Measurements from ENCODE around the gene LEPR.
"Not testable (repeated sequence)": the region's sequence is repeated elsewhere in the genome, so short reads cannot be mapped to it uniquely, and the experiment has no call there.

LEPR gene

GRCh38 chr1:65432918-65433317 is 12.4 kb downstream of the LEPR start:
- in situ Hi-C loops (cut with MboI; ENCODE audit: low pct_unique_long_range_greater_than_20kb, low sequenced_read_pairs): no loop called here

GRCh38 chr1:65434255-65434654 is 13.8 kb downstream of the LEPR start:
- no peak for DNase-seq
- in situ Hi-C loops (cut with MboI; ENCODE audit: low pct_unique_long_range_greater_than_20kb, low sequenced_read_pairs): no loop called here

More at GRCh38 chr1:65432918-65433317, 12.4 kb downstream of the LEPR start:
- no peak for DNase-seq

- no peak for DNase-seq
- in situ Hi-C loops (cut with MboI; ENCODE audit: low pct_unique_long_range_greater_than_20kb, low sequenced_read_pairs): no loop called here
Observed at GRCh38 chr1:65434760-65435159, 14.3 kb downstream of the LEPR start.

- no peak for DNase-seq
- in situ Hi-C loops (cut with MboI; ENCODE audit: low pct_unique_long_range_greater_than_20kb, low sequenced_read_pairs): no loop called here
Observed at GRCh38 chr1:65435987-65436386, 15.5 kb downstream of the LEPR start.

GRCh38 chr1:65437616-65438015 is 17.1 kb downstream of the LEPR start:
- no peak for DNase-seq
- in situ Hi-C loops (cut with MboI; ENCODE audit: low pct_unique_long_range_greater_than_20kb, low sequenced_read_pairs): no loop called here

GRCh38 chr1:65440322-65440900 is 19.9 kb downstream of the LEPR start:
- DNase-seq: peak; percentile 43
- in situ Hi-C loops (cut with MboI; ENCODE audit: low pct_unique_long_range_greater_than_20kb, low sequenced_read_pairs): no loop called here

- in situ Hi-C loops (cut with MboI; ENCODE audit: low pct_unique_long_range_greater_than_20kb, low sequenced_read_pairs): no loop called here
- no peak for DNase-seq
Observed at GRCh38 chr1:65440915-65441314, 20.4 kb downstream of the LEPR start.

GRCh38 chr1:65441464-65441863 is 21.0 kb downstream of the LEPR start:
- in situ Hi-C loops (cut with MboI; ENCODE audit: low pct_unique_long_range_greater_than_20kb, low sequenced_read_pairs): no loop called here
- DNase-seq: no peak

GRCh38 chr1:65442442-65442841 is 22.0 kb downstream of the LEPR start:
- no peak for DNase-seq
- in situ Hi-C loops (cut with MboI; ENCODE audit: low pct_unique_long_range_greater_than_20kb, low sequenced_read_pairs): no loop called here

GRCh38 chr1:65443647-65444046 is 23.2 kb downstream of the LEPR start:
- in situ Hi-C loops (cut with MboI; ENCODE audit: low pct_unique_long_range_greater_than_20kb, low sequenced_read_pairs): no loop called here
- no peak for DNase-seq

GRCh38 chr1:65444128-65444640 is 23.7 kb downstream of the LEPR start:
- in situ Hi-C loops (cut with MboI; ENCODE audit: low pct_unique_long_range_greater_than_20kb, low sequenced_read_pairs): no loop called here
- DNase-seq: no peak

GRCh38 chr1:65445837-65446236 is 25.4 kb downstream of the LEPR start:
- in situ Hi-C loops (cut with MboI; ENCODE audit: low pct_unique_long_range_greater_than_20kb, low sequenced_read_pairs): no loop called here
- no peak for DNase-seq

- in situ Hi-C loops (cut with MboI; ENCODE audit: low pct_unique_long_range_greater_than_20kb, low sequenced_read_pairs): no loop called here
- no peak for DNase-seq
Observed at GRCh38 chr1:65449214-65449823, 28.9 kb downstream of the LEPR start.

- DNase-seq; in situ Hi-C loops (cut with MboI; ENCODE audit: low pct_unique_long_range_greater_than_20kb, low sequenced_read_pairs): not testable (repeated sequence)
Observed at GRCh38 chr1:65455678-65456077, 35.2 kb downstream of the LEPR start.

GRCh38 chr1:65456481-65456880 is 36.0 kb downstream of the LEPR start:
- in situ Hi-C loops (cut with MboI; ENCODE audit: low pct_unique_long_range_greater_than_20kb, low sequenced_read_pairs): no loop called here
- no peak for DNase-seq

- in situ Hi-C loops (cut with MboI; ENCODE audit: low pct_unique_long_range_greater_than_20kb, low sequenced_read_pairs): no loop called here
- no peak for DNase-seq
Observed at GRCh38 chr1:65457868-65458267, 37.4 kb downstream of the LEPR start.

- no peak for DNase-seq
- in situ Hi-C loops (cut with MboI; ENCODE audit: low pct_unique_long_range_greater_than_20kb, low sequenced_read_pairs): no loop called here
Observed at GRCh38 chr1:65458730-65459396, 38.4 kb downstream of the LEPR start.

GRCh38 chr1:65459397-65459768 is 38.9 kb downstream of the LEPR start:
- DNase-seq: peak; percentile 69
- in situ Hi-C loops (cut with MboI; ENCODE audit: low pct_unique_long_range_greater_than_20kb, low sequenced_read_pairs): no loop called here

- DNase-seq; in situ Hi-C loops (cut with MboI; ENCODE audit: low pct_unique_long_range_greater_than_20kb, low sequenced_read_pairs): not testable (repeated sequence)
Observed at GRCh38 chr1:65465837-65466236, 45.4 kb downstream of the LEPR start.

GRCh38 chr1:65467536-65467935 is 47.1 kb downstream of the LEPR start:
- in situ Hi-C loops (cut with MboI; ENCODE audit: low pct_unique_long_range_greater_than_20kb, low sequenced_read_pairs): no loop called here
- DNase-seq: no peak

Data from KBM-7 (cell line).